Central memory CD4-positive, alpha-beta T cell (primary cell): Measurements from ENCODE around the gene CTNNA1.
"Not testable (repeated sequence)": the region's sequence is repeated elsewhere in the genome, so short reads cannot be mapped to it uniquely, and the experiment has no call there.

Source experiments
- DNase-seq: peaks from one replicate; pipeline ENCODE4 v3.0.0; 2022
- total RNA-seq, 3 experiments: gene quantifications; one replicate each; lab custom pipeline; 2026; lab: John Stamatoyannopoulos, UW

CTNNA1 gene, protein sequence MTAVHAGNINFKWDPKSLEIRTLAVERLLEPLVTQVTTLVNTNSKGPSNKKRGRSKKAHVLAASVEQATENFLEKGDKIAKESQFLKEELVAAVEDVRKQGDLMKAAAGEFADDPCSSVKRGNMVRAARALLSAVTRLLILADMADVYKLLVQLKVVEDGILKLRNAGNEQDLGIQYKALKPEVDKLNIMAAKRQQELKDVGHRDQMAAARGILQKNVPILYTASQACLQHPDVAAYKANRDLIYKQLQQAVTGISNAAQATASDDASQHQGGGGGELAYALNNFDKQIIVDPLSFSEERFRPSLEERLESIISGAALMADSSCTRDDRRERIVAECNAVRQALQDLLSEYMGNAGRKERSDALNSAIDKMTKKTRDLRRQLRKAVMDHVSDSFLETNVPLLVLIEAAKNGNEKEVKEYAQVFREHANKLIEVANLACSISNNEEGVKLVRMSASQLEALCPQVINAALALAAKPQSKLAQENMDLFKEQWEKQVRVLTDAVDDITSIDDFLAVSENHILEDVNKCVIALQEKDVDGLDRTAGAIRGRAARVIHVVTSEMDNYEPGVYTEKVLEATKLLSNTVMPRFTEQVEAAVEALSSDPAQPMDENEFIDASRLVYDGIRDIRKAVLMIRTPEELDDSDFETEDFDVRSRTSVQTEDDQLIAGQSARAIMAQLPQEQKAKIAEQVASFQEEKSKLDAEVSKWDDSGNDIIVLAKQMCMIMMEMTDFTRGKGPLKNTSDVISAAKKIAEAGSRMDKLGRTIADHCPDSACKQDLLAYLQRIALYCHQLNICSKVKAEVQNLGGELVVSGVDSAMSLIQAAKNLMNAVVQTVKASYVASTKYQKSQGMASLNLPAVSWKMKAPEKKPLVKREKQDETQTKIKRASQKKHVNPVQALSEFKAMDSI
- total RNA-seq = 9.3 to 116 (median 53.5) reads per million in 3 experiments

DNA sequence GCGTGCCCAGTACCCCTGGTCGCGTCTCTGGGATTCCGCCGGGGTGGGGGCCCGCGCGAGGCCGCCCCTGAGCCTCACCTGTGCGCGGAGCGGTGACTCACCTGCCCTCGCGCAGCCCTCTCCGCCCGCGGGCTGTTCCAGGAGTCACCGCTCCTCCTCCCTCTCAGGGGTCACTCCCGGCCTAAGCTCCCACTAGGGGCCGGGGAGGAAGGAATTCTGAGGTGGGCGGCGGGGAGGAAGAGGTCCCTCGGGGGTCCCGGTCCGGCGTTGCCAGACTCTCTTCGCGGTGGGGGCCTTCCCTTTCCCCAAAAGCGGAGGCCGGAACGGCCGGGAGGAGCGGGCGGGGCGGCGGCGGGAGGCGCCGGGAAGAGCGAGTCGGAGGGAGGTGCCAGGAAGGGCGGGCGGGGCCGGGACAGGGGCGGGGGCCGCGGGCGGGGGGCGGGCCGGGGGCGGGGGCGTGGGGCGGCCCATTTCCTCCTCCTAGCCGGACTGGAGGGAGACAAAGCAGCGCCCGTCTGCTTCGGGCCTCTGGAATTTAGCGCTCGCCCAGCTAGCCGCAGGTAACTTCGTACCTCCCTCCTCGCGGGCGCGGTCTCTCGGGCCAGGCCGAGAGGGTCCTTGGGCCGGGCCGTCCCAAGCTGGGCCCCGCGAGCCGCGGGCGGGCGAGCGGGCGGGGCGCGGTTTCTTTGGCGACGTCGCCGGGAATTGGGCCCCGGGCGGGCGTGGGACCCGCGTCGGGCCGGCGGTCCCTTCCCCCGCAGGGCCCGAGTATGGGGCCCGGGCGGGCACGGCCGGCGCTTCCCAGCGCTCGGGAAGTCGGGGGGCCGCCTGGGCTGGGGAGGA lies at the start of gene CTNNA1:
TSS of gene CTNNA1 (plus strand) at position 475 of the 843 bp plus-strand sequence. CDS start 28,500 bp downstream, outside the sequence.
- peak; percentile 25 for DNase-seq

DNA sequence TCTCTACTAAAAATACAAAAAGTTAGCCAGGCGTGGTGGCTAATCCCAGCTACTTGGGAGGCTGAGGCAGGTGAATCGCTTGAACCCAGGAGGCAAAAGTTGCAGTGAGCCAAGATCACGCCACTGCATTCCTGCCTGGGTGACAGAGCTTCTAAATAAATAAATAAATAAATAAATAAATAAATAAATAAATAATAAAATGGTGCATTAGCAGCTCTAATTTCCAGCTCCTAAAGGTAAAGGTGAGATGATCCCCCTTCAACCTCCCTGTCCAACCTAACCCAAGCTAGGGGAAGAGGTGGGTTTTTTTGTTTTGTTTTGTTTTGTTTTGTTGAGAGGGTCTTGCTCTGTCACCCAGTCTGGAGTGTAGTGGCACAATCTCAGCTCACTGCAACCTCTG lies 49.4 kb upstream of the CTNNA1 start:
- DNase-seq = not testable (repeated sequence)

DNA sequence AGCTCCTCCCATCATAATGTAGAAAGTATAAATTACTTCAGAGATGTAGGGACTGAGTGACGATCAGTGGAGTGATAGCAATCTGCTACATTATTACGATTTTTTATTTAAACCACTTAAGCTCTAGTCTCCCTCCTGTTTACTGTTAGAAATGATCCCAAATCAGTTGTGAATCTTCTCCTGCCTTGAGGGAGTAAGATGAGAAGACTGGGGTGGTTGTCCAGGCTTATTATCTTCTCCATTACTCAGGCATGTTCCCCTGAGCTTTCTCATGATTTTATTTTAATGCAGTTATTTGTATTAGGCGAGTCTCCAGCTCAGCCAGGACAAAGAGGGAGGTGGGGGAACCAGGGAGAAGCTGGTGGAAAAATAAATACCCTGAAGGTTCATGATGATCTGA lies 48.2 kb upstream of the CTNNA1 start:
- DNase-seq = no peak

DNA sequence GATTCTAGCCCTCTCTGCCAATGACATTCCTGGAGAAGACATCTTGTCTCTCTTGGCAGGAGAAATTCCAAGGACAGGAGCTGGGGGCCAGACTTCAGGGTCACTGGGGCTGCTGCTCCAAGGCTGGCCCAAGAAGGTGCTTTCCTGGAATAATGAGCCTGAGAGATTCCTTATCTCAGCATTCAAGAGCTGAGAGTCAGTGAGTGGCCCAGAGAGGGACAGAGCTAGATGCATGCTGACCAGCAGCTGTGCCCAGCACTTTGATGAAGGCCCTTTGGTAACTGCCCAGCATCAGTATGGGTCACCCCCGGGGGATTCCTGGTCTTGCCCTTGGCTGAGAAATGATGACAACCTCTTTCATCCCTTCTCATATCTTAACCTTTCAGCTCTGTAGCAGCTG lies 47.7 kb upstream of the CTNNA1 start:
- no peak for DNase-seq

DNA sequence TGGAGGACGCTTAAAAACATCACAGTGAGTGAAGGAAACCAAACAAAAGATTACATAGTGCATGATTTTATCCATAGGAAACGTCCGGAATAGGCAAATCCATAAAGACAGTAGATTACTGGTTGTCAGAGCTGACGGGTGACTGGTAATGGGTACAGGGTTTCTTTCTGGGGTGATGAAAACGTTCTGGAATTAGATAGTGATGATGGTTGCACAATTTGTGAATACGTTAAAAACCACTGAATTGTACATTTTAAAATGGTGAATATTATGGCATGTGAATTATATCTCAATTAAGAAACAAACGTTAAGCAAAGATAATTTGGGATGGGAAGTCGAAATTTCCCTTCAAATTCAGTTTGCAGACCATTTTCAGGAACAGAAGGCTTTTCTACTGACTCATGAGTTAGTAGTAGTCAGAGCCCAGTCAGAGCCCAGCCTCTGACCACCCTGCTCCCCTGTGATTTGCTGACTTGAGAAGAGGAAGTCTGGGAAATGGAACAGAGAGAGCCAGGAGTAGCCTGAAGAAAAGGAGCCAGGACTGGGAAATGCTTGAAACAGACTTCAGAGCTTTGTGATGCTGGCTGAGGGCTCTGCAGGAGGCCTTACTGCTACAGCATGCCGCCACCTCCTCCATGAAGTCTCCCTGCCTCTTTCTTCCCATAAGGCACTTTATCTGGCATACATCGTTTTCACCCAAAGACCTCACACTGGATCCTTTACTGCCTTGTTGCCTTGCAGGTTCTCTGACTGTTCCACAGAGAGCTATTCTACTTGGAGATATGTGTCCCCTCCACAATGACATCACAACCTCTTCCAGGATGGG lies 46.4 kb upstream of the CTNNA1 start:
- DNase-seq = no peak

DNA sequence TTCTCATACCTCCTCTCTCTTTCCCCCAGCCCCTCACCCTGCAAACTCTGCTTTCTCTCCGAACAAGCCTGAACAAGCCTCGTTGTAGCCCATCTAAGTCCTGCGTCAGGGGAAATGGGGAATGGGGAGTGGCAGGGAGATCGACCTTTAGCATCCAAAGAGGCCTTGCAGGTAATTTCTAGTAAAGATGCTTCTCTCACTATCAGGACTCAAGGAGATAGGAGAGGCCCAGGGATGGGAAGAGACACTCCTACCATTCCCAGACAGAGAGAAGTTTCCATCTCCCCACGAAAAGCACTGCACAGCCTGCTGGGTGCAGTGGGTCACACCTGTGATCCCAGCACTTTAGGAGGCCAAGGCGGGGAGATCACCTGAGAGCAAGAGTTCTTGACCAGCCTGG lies 44.4 kb upstream of the CTNNA1 start:
- DNase-seq = no peak

DNA sequence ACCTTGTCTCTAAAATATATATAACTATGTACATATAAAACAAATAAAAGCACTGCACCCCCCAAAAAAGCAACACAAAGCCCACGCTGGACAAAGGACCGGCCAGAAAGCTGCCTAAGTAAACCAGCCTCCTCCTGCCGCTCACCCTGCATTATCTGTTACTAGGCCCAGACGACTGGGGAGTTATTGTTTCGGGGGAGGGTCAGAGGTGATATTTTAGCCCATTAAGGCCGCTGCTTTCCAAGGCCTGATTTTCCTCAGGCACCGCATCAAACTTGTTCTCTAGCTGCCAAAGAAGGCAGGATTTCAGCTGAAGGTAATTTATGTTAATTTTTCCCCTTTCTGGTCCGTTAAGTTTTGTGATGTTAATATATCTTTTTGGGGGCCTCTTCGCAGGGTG lies 44.0 kb upstream of the CTNNA1 start:
- no peak for DNase-seq

DNA sequence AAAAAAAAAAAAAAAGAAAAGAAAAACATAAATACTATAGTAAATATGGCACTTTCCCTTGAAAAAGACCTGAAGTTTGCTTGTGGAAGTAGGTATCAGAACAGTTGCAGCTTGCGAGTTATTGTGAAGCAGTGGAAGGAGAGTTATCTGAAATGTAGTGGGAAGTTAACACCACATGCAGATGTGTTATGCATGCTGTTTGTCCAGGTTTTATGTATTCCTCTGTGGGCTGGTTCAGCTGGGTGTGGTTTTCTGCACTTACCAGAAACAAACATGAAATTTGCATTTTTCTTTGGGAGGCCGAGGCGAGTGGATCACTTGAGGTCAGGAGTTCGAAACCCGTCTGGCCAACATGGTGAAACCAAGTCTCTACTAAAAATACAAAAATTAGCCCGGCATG lies 42.1 kb upstream of the CTNNA1 start:
- DNase-seq = no peak

DNA sequence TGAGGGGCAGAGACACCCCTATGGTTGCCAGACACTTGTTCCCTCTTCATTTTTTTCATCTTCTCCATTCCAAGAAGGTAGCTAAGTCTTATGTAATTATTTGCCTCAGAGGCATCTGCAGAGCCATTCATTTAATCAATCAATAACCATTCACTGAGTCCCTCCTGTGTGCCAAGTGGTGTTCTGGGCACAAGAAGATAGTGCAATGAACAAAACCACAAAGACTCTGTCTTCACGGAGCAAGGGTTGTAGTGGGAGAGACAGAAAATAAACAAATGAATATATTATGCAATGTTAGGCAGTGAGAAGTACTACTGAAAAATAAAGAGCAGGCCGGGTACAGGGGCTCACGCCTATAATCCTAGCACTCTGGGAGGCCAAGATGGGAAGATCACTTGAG lies 41.4 kb upstream of the CTNNA1 start:
- no peak for DNase-seq

DNA sequence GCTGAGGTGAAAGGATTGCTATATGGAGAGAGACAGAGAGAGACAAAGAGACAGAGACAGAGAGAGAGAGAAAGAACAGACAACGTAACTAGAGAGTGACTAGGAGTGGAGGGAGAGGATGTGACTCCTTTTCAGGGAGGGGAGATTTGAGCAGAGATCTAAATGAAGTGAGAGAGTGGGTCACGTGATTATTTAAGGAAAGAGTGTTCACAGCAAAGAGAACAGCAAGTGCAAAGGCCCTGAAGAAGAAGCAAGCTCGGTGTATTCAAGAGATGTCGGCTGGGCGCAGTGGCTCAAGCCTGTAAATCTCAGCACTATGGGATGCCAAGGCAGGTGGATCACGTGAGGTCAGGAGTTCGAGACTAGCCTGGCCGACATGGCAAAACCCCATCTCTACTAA lies 40.9 kb upstream of the CTNNA1 start:
- DNase-seq = no peak

DNA sequence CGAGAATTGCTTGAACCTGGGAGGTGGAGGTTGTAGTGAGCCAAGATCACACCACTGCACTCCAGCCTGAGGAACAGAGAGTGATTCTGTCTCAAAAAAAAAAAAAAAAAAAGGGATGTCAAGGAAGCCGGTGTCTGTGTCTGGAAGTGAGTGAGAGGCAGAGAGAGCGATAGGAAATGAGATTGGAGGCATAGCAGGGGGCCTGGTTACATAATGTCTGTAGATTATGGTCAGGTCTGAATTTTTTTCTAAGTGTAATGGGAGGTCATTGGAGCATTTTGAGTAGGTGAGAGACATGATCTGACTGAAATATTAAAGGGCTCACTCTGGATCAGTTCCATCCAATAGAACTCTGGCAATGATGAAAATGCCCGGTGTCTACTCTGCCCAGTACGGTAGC lies 40.4 kb upstream of the CTNNA1 start:
- DNase-seq = no peak

DNA sequence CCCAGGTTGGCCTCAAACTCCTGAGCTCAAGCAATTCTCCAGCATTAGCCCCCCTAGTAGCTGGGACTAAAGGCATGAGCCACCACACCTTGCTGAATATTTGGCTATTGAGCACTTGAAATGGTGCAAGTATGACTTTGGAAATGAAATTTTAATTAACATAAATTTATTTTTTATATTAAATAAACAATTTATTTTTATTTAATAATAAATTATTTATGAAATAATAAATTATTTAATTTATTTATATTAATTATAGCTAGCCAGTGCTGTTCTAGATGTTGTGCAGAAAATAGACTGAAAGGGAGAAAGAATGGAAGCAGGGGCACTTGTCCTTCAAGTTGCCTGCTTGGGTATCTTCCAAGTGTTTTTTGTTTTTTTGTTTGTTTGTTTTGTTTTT lies 40.0 kb upstream of the CTNNA1 start:
- no peak for DNase-seq

DNA sequence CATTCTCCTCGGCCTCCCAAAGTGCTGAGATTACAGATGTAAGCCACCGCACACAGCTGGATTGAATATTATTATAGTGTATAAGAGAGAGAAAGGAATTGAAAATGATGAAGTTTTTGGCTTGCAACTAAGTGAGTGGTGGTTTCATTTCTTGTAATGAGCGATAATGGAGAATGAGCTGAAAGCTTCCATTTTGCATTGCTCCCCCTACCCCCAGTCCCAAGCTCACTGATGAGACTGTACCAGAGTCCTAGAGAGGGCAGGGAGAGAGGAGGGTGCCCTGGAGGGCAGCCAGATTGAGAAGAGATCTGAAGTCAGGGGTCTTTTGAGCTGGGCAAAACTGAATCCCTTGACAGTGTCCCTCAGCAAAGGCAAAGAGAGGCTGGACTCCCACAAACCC lies 38.5 kb upstream of the CTNNA1 start:
- DNase-seq = no peak

DNA sequence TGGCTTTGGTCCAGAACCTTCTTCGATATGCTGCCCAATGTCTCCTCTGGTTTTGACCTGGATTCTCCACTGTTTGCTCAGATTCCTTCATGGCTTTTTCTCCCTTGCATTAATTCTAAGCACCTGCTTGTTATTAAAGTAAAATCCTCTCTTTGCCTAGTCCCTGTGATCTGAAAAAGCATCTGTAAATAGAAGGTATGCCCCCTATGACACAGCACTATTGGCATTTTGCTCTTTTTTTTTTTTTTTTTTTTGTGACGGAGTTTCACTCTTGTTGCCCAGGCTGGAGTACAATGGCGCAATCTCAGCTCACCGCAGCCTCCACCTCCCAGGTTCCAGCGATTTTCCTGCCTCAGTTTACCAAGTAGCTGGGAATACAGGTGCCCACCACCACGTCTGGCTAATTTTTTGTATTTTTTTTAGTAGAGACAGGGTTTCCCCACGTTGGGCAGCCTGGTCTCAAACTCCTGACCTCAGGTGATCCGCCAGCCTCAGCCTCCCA lies 37.2 kb upstream of the CTNNA1 start:
- not testable (repeated sequence) for DNase-seq

DNA sequence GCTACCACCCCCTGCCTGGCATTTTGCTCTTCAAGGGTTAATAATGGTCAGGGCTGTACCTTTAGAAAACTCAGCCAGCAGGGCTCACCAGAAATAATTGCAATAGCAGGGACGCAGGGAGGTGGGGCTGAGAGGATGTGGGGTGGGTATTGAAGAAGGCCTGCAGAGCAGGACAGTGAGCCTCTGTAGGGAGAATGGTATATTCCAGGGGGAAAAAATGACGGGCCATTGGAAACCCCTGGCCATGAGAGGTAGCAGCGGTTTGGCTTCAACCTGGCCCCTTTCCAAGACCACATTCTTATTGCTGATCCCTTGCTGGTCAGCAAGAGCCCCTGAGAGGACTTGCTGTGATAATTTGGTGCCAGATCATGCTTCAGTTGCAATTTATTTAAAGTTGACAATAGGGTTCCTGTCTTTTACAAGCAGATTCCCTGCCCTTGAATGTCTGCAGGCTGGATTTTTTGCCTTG lies 36.7 kb upstream of the CTNNA1 start:
- no peak for DNase-seq

DNA sequence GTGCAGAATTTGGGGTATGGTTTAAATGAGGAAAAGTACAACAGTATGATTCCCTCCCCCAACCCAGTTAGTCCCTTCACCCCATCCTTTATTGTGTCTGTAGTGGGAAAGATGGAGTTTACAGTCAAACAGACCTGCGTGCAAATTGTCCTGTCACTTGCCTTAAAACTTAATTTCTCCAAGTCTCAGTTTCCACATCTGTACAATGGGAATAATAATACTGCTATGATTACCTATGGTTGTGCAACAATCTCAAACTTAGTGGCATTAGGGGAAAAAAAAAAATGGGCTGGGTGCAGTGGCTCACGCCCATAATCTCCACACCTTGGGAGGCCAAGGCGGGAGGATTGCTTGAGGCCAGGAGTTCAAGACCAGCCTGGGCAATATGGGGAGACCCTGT lies 35.8 kb upstream of the CTNNA1 start:
- no peak for DNase-seq

DNA sequence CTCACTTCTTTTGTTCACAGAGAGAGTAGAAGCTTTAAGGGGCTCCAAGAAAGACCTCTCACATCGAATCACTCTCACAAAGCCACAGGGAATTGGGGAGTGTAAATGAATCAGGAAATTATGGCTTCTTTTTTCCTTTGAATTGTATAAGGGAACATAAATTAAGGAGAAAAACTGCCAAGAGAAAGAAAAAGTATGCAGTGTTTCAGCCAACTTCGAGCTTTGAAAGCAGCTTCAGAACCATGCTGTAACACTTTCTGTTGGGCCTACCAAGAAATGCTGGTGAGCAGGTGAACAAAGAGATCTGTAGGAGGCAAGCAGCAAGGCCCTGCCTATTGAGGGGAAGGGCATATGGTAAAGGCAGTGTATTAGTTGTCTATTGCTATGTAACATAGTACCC lies 33.4 kb upstream of the CTNNA1 start:
- no peak for DNase-seq

DNA sequence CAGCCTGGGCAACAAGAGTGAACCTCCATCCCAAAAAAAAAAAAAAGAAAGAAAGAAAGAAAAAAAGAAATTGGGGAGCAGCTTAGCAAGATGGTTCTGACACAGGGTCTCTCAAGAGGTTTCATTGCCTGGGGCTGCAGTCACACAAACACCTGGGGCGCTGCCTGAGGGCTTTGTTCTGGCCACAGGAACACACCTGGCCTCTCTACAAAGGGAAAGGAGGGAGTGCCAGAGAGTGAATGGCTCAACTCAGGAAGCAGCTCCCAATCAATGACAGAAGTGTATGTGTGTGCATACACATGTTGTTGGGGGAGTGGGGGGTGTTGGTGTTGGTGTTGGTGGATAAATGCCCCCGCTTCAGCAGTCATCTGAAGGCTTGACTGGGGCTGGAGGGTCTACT lies 32.4 kb upstream of the CTNNA1 start:
- DNase-seq = no peak

DNA sequence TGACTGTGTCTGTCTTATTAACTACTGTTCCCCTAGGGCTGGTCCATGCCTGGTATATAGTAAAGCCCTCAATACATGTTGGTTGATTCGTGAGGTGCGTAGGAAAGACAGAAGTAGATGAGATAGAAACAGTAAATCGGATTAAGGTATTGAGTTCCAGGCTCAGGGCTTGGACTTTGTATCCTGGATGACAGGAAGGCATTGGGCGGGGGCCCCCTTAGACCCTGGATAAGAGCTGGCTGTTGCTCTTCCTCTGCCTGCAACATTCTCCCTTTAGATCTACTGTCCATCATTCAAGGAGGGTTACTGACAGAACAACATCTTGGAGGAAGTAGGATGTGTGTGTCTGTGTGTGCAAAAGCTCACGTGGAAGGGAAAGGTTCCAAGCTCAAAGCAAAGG lies 31.2 kb upstream of the CTNNA1 start:
- DNase-seq = no peak

DNA sequence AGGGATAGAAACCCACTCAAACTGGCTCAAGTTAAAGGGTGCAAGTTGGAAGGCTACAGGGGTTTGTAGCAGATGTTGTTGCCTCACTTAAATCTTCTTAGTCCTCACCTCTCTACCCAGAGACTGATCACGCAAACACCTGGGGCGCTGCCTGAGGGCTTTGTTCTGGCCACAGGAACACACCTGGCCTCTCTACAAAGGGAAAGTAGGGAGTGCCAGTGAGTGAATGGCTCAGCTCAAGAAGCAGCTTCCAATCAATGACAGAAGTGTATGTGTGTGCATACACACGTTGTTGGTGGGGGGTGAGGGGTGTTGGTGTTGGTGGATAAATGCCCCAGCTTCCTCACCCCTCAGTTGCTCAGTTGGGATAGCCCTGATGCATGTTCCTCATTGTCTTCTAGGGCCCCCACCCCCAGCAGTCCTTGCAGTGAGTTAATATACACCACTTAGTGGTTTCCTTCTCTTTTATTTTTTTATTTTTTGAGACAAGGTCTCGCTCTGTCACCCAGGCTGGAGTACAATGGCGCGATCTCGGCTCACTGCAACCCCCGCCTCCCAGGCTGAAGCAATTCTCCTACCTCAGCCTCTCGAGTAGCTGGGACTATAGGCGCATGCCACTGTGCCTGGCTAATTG lies 30.6 kb upstream of the CTNNA1 start:
- DNase-seq = no peak

DNA sequence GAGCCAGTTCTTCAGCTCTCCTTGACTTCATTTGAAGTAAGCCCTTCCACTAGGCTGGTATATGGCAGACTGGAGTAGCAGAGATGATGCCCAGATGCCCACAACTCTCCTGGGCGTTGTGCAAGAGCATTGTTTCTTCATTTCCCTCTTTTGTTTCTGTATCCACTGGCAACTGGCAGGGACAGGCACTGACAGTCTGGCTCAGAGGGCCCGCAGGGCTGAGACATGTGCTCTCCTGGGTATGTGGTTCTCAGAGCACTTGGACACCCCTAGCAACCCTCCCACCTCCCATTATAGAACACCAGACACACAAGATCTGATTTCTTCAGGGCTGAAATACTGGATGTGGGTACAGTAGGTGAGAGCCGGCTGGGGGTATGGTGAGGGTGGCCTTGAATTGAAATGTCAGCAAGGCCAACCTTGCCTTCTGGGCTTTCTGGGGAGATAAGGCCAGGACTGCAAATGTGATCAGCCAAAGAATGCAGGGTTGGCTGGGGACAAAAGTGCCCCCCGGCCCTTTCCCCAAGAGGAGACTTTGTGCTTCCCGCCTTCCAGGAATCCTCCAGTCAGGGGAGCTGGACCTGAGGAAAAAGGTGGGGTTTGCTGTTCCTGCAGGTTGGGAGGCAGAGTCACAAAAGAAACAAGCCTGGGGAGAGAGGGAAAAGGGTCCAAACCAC lies 28.6 kb upstream of the CTNNA1 start:
- no peak for DNase-seq
